Activated naive CD8-positive, alpha-beta T cell treated with anti-CD3 and anti-CD28 coated beads for 36 hours (primary cell): ENCODE results near the gene PID1. TPM values are rescaled to one million over a fixed set of nuclear protein-coding genes. Genes with fewer than 3 reads are reported as not detected.

Experiments
- DNase-seq: peaks from one replicate; pipeline ENCODE4 v3.0.0; 2021
- H3K27ac Mint-ChIP-seq: one replicate; pipeline ENCODE4 v1.8.0; 2022; ENCODE audit warnings: mild to moderate bottlenecking, moderate library complexity, mixed read lengths
- H3K27me3 Mint-ChIP-seq: one replicate; pipeline ENCODE4 v1.8.0; 2022; ENCODE audit warnings: mild to moderate bottlenecking, mixed read lengths
- H3K36me3 Mint-ChIP-seq: one replicate; pipeline ENCODE4 v1.8.0; 2021; ENCODE audit warnings: mild to moderate bottlenecking, mixed read lengths
- H3K4me1 Mint-ChIP-seq: one replicate; pipeline ENCODE4 v1.8.0; 2021; ENCODE audit warnings: mixed read lengths
- H3K4me3 Mint-ChIP-seq: one replicate; pipeline ENCODE4 v1.8.0; 2022; ENCODE audit warnings: mild to moderate bottlenecking, moderate library complexity, mixed read lengths
- H3K9me3 Mint-ChIP-seq: one replicate; pipeline ENCODE4 v1.8.0; 2022; ENCODE audit warnings: mixed read lengths
- total RNA-seq, 2 experiments: library from RNA; stranded (reverse); gene quantifications; one replicate each; pipeline ENCODE4 v1.2.3, GENCODE V29; 2021

Gene PID1
- total RNA-seq, 2 experiments from 2014 or later, result not detected

GRCh38 chr2:228988786-228989185 is 282.3 kb downstream of the PID1 start:
- H3K36me3 Mint-ChIP-seq, result no peaks in the 10 kb centered on the region
- no peaks in the 10 kb centered on the region for H3K4me1 Mint-ChIP-seq
- no peak overlapping the region for H3K27ac Mint-ChIP-seq
- no peaks in the 10 kb centered on the region for H3K9me3 Mint-ChIP-seq
- H3K4me3 Mint-ChIP-seq, result no peak overlapping the region
- H3K27me3 Mint-ChIP-seq, result no peaks in the 10 kb centered on the region
- DNase-seq, result no peak

GRCh38 chr2:228987441-228988155 is 283.5 kb downstream of the PID1 start:
- no peak overlapping the region for H3K4me3 Mint-ChIP-seq
- H3K27ac Mint-ChIP-seq, result no peak overlapping the region
- no peaks in the 10 kb centered on the region for H3K36me3 Mint-ChIP-seq
- H3K9me3 Mint-ChIP-seq, result peaks cover 1% of the 10 kb centered on the region
- H3K27me3 Mint-ChIP-seq, result no peaks in the 10 kb centered on the region
- H3K4me1 Mint-ChIP-seq, result no peaks in the 10 kb centered on the region
- DNase-seq, result no peak

- Mint-ChIP-seq H3K4me3 (no peak overlapping the region), H3K9me3 (peaks cover 3% of the 10 kb centered on the region), H3K27ac (no peak overlapping the region), H3K36me3 (no peaks in the 10 kb centered on the region), H3K4me1 (no peaks in the 10 kb centered on the region), H3K27me3 (no peaks in the 10 kb centered on the region)
- DNase-seq, result no peak
Observed at GRCh38 chr2:228986961-228987360, 284.1 kb downstream of the PID1 start.

GRCh38 chr2:228983700-228984099 is 287.4 kb downstream of the PID1 start:
- no peaks in the 10 kb centered on the region for H3K4me1 Mint-ChIP-seq
- H3K27ac Mint-ChIP-seq, result no peak overlapping the region
- H3K27me3 Mint-ChIP-seq, result no peaks in the 10 kb centered on the region
- no peak overlapping the region for H3K4me3 Mint-ChIP-seq
- peaks cover 9% of the 10 kb centered on the region for H3K9me3 Mint-ChIP-seq
- DNase-seq, result no peak
- no peaks in the 10 kb centered on the region for H3K36me3 Mint-ChIP-seq

- Mint-ChIP-seq H3K4me1 (no peaks in the 10 kb centered on the region), H3K27ac (no peak overlapping the region), H3K4me3 (no peak overlapping the region), H3K27me3 (no peaks in the 10 kb centered on the region), H3K9me3 (peaks cover 3% of the 10 kb centered on the region), H3K36me3 (no peaks in the 10 kb centered on the region)
- no peak for DNase-seq
Observed at GRCh38 chr2:228974169-228974568, 296.9 kb downstream of the PID1 start.
